CD4-positive, alpha-beta T cell treated with Interferon alpha-2 for 1 hour (primary cell): Measurements from ENCODE around the gene SWSAP1.
A peak's percentile ranks its signal among the peaks of the same experiment; 100 is the strongest.

ENCODE experiments used
- DNase-seq, 2 donors: peaks; one replicate each; pipeline ENCODE4 v3.0.0-alpha.2; 2020 to 2022

Gene SWSAP1

DNA sequence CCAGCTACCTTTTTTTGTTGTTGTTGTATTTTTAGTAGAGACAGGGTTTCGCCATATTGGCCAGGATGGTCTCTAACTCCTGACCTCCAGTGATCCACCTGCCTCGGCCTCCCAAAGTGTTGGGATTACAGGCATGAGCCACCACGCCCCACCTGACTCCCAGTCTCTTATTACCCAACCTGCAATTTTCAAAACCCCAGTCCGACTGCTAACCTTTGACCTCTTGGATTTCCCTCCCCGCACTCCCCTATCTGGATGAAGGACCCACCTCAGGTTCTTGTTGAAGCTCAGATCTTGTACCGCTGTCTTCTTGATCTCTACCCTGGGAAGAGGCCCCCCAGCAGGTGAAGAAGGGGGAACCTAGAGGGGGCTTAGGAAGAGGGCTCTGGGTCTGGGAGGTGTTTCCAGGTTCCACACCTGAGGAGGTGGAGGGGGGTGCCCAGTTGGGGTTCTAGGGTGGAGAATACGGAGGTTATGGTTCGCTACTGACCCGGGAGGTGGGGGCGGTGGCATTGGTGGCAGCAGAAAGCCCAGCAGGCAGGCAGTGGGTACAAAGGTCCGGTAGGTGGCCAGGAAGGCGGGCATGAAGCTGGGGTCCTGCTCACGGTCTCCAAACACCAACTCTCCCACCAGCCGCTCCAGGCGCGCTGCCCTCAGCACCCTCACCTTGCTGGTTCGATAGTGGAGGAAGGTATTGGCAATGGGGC, 42.0 kb downstream of the SWSAP1 start:
- DNase-seq: no peak

DNA sequence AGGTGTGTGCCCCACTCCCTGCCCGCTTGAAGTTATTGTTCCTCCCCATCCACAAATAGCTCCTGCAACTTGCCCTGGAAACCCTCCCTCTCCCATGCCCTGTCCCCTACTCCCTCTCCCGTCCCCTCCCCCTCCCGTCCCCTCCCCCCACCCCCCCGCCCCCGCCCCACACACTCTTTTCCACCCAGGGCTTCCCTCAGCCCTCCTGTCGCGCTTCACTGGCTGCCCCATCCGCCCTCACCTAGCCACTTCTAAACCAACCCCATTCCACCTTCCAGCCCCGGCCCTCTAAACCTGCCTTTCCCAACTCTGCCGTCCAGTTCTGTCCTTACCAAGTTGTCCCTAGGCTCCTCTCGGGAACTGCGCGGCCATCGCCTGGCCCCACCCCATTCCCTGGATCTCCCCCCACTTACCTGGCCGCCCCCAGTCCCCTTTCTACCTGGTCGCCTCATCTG, 43.7 kb downstream of the SWSAP1 start:
- no peak for DNase-seq

DNA sequence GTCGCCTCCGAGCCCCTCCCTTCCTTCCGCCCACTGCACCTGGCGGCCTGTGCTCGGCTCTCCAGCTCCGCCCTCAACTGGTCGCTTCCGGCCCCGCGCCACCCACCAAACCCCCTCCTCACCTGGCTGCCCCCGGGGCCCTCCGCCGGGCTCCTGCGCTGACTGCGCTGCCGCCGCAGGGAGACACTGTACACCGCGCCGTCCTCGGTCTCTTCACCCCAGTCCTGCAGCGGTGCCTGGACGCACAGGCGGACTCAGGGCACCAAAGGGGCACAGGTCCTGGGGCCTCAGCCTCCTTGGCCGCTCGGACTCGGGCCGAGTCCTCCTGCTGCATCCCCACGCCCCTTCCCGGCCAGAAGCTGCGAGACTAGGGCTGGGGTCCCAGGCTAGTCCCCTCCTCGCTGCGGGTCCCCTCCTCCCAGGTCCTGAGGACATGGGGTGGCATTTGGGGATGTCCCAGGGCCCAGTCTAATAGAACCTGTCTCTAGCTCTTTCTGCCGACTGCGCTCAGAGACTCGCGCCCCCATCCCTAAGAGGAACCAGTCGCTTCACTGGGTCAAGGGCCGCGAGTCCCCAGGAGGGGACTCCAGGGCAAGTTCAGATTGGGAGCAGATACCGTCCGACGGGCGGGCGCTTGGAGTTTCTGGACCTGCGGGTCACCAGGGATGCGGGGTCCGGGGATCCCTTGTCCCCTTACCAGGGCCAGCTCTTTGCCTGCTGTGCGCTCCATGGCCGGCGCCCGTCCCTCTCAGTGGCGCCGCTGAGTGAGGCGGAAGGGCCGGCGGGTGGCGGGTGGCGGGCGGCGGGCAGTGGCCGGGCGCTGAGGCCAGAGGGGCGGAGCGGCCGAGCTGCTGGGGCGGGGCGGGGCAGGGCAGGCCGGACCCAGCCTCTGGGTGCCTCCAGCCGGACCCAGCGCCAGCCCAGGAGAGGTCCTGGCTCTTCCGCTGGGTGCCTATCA, 44.4 kb downstream of the SWSAP1 start, which contains the start of gene RGL3:
Gene RGL3, minus strand, starts transcription at position 766 of the 958 bp plus-strand sequence. Its CDS starts 36 bp downstream, at position 730.
- no peak for DNase-seq

DNA sequence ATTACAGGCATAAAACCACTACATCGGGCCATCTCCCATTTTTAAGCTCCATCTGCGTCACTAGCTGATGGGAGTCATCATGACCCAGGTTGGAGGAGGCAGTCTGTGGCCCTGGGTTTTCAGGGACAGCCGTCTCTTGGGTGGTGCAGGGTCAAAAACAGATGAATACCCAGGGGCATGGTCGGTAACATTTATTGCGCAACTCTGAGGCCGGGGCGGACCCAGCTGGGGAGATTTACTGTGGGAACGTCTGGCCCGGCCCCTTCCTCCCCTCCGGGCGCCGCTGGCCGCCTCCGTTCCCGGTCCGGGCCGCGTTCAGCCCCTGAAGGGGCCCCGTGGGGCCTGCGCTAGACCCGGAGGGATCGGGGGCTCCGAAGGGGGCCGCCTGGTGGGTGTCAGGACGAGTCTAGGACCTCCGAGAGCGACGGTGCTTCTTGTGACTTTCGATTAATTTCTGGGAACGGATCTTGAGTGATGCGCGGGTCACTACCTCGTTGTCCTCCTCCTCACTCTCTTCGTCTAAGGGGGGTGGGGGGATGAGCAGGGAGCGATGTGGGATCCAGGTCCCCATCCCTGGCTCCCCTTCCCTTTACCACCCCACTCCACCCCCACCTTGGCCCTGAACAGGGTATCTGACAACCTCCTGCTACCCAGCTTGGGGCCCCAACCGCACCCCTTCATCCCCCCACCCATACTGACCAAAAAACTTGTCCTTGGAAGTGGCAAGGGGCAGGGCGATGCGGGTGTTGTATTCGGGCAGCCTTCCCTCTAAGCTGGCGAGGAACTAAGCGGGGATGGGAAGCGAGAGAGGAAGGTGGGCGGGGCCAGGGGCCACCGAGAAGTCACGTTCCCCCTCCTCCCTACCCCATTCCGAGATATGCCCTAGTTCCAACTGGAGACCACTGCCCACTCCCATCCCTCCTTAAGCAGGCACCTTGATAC, 46.2 kb downstream of the SWSAP1 start:
- no peak for DNase-seq

DNA sequence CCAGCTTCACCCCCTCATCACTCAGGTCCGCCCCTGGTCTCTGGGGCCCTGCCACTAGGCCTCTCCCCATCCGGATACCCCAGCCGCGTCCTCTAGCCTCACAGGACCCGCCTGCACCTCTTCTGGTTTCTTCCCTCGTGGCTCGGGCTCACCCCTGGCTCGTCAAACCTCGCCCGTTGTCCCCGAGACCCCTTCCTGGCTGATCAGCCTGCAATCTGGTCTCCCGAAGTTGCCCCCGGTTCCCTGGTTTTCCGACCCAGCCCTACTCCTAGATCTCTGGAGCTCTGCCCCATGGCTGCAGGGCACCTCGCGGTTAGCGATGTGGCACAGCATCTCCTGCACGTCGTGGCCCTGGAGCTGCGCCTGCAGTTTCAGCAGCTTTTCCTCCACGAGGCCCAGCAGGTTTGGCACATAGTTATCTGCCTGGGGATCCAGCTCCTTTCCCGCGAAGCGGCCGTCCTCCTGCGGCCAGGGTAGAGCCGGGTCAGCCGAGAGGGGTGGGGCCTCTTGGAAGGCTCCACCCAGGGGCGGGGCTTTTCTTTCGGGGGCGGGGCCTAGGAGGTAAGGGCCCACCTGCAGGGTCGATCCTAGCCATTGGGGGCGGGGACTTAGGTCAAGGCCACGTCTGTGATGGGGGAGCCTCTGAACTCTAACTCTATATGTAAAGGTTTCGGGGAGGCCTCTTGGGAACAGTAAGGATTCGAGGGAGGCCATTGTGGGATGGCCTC, 47.1 kb downstream of the SWSAP1 start:
- peak; percentile 53 to 57 for DNase-seq

DNA sequence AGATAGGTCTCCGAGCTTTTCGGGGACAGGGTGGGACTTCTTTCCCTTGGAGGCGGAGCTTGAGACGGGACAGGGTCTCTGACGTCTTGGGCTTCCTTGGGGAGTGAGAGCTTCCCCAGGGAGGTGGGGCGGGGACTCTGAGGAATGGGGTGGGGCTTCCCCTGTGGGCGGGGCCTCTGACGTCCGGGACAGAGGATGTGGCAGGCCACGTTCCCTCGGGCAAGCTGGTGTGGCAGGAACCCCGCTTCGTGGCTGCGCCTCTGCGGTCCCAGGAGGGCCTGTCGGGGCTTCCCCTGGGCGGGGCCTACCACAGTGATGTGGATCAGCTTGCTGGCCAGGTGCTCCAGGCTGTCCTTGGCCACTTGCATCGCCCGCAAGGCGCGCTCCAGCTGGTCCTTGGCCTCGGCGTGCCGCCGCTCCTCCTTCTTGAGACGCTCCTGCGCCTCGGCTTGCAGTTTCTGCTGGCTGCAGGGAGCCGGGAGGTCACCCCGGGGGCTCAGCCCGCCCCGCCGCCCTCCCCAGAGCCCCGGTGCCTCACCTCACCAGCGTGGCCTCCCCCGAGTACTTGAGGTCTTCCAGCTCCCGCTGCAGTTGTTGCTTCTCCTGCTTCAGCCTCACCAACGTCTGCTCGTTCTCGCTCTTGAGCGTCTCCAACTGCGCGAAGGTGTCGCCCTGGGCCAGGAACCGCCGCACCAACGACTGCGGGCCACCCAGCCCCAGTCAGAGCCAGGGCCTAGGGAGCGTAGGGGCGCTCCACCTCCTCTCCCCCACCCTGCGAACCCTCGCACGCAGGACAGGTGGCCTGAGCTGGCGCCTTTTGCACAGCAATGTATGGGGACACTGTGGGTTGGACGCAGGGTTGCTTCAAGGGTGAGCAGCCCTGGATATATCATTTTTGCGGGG, 47.9 kb downstream of the SWSAP1 start:
- peak; percentile 84 to 88 for DNase-seq

DNA sequence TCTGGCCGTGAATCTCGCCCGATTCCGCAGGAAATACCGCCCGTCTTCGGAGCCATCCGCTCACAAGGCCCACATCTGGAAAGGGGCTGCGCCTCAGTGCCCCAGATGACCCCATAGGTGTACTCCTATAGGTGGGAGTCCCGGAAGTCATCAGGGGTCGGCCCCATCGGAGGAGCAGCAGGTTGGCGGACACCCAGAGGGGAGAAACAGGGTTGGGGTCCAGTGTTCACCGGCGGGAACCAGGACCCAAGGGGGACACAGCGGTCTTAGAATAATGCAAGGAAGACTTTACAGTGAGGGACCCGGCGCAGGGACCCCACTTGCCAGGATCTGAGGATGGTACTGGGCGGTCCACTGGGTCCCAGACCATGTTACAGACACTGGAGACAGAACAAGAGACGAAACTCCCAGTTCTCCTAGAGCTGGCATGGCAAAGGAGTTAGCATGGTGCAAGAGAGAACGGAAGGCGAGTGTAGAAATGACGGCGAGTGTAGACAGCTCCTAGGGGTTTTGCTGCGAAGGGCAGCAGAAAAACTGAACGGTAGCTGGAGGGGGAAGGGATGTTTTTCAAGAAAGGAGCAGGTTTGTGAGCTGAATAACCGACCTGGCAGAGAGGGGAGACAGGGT, 48.8 kb downstream of the SWSAP1 start:
- no peak for DNase-seq

DNA sequence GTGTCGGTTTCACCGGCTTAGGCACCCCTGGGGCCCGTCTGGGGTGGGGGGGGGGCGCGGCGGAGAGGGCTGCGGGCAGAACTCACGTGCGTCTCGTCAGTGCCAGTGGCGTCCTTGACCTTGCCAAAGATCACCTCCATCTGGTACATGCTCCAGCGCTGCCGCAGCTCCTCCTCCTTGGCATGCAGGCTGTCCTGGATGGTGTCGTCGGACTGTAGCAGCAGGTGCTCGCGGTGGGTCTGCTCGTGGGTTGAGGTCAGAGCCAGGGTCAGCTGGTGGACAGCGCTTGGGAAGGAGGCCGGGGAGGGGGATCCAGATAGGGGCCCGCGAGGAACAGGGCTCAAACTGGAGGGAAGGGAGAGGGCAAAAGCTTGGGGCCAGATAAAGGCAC, 49.3 kb downstream of the SWSAP1 start:
- no peak for DNase-seq
